ENCODE results near the gene ZNF222. TPM values are rescaled to one million over a fixed set of nuclear protein-coding genes. Genes with fewer than 3 reads are reported as not detected.

The ZNF222 gene
- total RNA-seq, 1 donor from 2014 or later: 6.0 TPM

DNA sequence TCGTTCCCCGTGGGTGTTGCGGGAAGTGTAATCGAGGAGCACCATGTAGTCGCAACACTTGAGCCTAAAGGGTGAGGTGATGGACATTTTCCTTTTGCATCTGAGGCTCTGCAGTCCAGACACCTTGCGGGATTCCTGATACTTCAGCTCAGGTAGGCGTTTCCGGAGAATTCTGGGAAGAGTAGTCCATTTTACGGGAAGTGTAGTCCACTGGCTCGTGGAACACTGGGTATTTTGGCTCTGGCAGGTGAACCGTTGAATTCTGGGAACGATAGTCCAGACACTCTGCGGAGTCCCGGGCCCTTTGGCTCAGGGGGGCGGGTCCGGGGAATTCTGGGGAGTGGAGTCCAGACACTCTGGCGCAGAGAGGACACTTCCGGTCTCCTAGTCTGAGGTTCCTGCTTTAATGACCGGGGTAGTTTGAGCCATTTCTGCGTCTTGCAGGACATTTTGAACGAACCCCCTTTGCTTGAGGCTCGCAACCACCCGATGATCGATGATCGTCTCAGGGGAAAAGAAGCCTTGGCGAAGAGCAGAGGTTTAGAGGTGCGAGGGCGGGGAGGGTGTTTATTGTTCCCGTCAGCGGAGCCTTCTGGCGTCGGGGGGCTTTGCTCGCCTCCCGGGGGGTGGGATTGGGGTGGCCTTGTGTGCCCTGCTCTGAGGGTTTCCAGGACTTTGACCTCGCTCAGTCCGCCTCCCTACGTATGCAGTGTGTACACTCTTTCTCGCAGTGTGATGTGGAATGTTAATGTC, 26.6 kb downstream of the ZNF222 start, which contains the start of gene ZNF223:
TSS of gene ZNF223 (plus strand) at position 387 of the 753 bp plus-strand sequence. CDS start 3,141 bp downstream, outside the sequence.
- ChIA-PET CTCF (no interaction called here), POLR2A (interaction anchor here (0.7 to 1.8 kb wide), 2 partner anchors 20 to 43 kb away, joined by 3 to 6 read pairs; partner anchors contain the start of gene ZNF224)
- intact Hi-C loops (cut with micrococcal nuclease): loop anchor here (1.0 kb wide), 2 partner anchors 20 to 42 kb away; partner anchors contain the start of genes ZNF224 and ZNF284
- ATAC-seq (ENCODE audit: low read depth) (peak; percentile 86), DNase-seq (peak; percentile 37)
- peaks cover 22% of the 10 kb centered on the region for H3K9me3 Mint-ChIP-seq
- peak within 1 kb of the TSS; percentile 94 for H3K4me3 Mint-ChIP-seq
- TF ChIP-seq CTCF (IDR thresholded peaks at IDR 0.05): no peak
- peak within 1 kb of the TSS; percentile 36 for H3K27ac Mint-ChIP-seq
- H3K36me3 Mint-ChIP-seq (ENCODE audit: low read depth): peaks cover 32% of the 10 kb centered on the region
- H3K4me1 Mint-ChIP-seq: peaks cover 29% of the 10 kb centered on the region
- peaks cover 11% of the 10 kb centered on the region for H3K27me3 Mint-ChIP-seq

DNA sequence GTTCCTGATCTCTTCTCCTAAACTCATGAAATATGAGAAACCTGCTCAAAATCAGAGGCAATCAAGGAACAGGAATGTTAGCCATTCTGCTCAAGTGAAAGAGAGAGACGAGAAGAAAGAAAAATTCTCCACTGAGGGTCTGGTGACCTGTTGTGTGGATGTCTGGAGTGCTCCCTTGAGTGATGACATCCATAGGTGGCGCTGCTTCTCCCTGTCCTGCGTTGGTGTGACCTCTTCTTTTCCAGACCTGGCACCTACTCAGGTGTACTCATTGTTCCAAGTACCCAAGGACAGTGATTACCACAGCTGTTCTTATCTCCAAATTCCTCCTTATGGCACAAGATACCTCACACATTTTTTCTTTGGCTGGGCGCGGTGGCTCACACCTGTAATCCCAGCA, 30.7 kb downstream of the ZNF222 start:
- H3K27ac Mint-ChIP-seq: no peak overlapping the region
- TF ChIP-seq CTCF (IDR thresholded peaks at IDR 0.05): no peak
- no peaks in the 10 kb centered on the region for H3K27me3 Mint-ChIP-seq
- ATAC-seq (ENCODE audit: low read depth) (no peak), DNase-seq (no peak)
- intact Hi-C loops (cut with micrococcal nuclease): no loop called here
- peaks cover 61% of the 10 kb centered on the region for H3K36me3 Mint-ChIP-seq (ENCODE audit: low read depth)
- H3K4me3 Mint-ChIP-seq: no peak overlapping the region
- peaks cover 24% of the 10 kb centered on the region for H3K4me1 Mint-ChIP-seq
- H3K9me3 Mint-ChIP-seq: peaks cover 21% of the 10 kb centered on the region
- ChIA-PET POLR2A (no interaction called here), CTCF (no interaction called here)

DNA sequence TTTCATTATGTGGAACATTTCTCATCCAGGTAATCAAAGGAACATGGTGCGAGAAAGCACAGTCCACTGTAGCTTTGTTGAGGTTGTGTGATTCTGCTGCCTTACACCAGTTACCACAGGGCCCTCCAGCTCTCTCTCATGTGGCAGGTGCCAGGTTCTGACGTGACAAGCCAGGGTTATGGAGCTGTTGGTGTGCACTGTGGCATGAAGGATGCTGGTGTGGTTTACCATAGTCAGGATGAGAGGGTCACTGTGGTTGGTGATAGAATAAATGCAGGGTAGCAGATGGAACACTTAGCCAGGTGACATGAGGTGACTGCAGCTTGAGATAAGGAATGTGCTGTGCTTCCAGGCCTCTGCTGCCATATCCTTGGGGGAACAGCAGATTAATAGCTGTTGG, 34.0 kb downstream of the ZNF222 start:
- H3K27me3 Mint-ChIP-seq: no peaks in the 10 kb centered on the region
- H3K36me3 Mint-ChIP-seq (ENCODE audit: low read depth): peaks cover 78% of the 10 kb centered on the region
- ChIA-PET POLR2A (no interaction called here), CTCF (no interaction called here)
- no peak for ATAC-seq (ENCODE audit: low read depth)
- no peaks in the 10 kb centered on the region for H3K4me1 Mint-ChIP-seq
- peaks cover 22% of the 10 kb centered on the region for H3K9me3 Mint-ChIP-seq
- H3K27ac Mint-ChIP-seq: no peak overlapping the region
- no peak for DNase-seq
- intact Hi-C loops (cut with micrococcal nuclease): no loop called here
- no peak for TF ChIP-seq CTCF (IDR thresholded peaks at IDR 0.05)
- H3K4me3 Mint-ChIP-seq: no peak overlapping the region

DNA sequence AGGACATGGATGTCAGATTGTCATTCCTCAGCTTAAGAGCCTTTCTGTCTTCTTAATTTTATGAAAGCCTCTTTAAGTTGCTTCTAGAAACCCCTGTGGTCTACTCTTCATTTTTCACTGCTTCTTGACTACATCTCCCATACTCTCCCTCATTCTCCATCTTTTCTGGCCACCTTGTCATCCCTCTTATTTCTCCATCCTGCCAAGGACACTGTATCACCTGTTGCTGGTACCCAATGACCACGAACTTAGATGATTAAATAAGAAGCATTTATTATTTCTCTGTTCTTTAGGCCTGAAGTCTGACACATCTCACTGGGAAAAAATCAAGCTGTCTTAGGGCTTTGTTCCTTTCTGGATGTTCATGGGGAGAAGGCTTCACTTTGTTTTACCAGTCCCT, 35.9 kb downstream of the ZNF222 start:
- no peaks in the 10 kb centered on the region for H3K27me3 Mint-ChIP-seq
- peaks cover 19% of the 10 kb centered on the region for H3K9me3 Mint-ChIP-seq
- ATAC-seq (ENCODE audit: low read depth): no peak
- no peak overlapping the region for H3K4me3 Mint-ChIP-seq
- POLR2A ChIA-PET: no interaction called here
- no peak for TF ChIP-seq CTCF (IDR thresholded peaks at IDR 0.05)
- H3K27ac Mint-ChIP-seq: no peak overlapping the region
- peaks cover 73% of the 10 kb centered on the region for H3K36me3 Mint-ChIP-seq (ENCODE audit: low read depth)
- intact Hi-C loops (cut with micrococcal nuclease): no loop called here
- no peaks in the 10 kb centered on the region for H3K4me1 Mint-ChIP-seq
- CTCF ChIA-PET: no interaction called here
- DNase-seq: no peak

DNA sequence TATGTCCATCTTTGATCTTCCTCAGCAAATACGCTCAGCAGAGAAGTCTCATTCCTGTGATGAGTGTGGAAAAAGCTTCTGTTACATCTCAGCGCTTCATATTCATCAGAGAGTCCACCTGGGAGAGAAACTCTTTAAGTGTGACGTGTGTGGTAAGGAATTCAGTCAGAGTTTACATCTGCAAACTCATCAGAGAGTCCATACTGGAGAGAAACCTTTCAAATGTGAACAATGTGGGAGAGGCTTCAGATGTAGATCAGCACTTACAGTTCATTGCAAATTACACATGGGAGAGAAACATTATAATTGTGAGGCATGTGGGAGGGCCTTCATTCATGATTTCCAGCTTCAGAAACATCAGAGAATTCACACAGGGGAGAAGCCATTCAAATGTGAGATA, 41.1 kb downstream of the ZNF222 start:
- ChIA-PET POLR2A (no interaction called here), CTCF (no interaction called here)
- no peak for DNase-seq
- Mint-ChIP-seq H3K4me3 (no peak overlapping the region), H3K4me1 (peaks cover 4% of the 10 kb centered on the region), H3K27me3 (peaks cover 1% of the 10 kb centered on the region), H3K9me3 (peaks cover 36% of the 10 kb centered on the region), H3K36me3 (ENCODE audit: low read depth) (peaks cover 60% of the 10 kb centered on the region), H3K27ac (no peak overlapping the region)
- TF ChIP-seq CTCF (IDR thresholded peaks at IDR 0.05): no peak
- intact Hi-C loops (cut with micrococcal nuclease): no loop called here
- no peak for ATAC-seq (ENCODE audit: low read depth)

Data from activated B cell treated with CpG ODN at 0.5 μM for 24 hours (primary cell).